Measurements from ENCODE around the gene HNRNPA1L2.
"Not testable (repeated sequence)": the region's sequence is repeated elsewhere in the genome, so short reads cannot be mapped to it uniquely, and the experiment has no call there.

HNRNPA1L2 gene

GRCh38 chr13:52617070-52618060 lies 24.9 kb upstream of the HNRNPA1L2 start:
- peak; percentile 48; the same call in 1 of the 2 replicates for TF ChIP-seq SPI1 (IDR thresholded peaks at IDR 0.05; ENCODE audit: borderline replicate concordance, low read depth)
- no peak for TF ChIP-seq CTCF (IDR thresholded peaks at IDR 0.05; ENCODE audit: insufficient read depth, low read length)
- TF ChIP-seq POLR2AphosphoS5 (IDR thresholded peaks at IDR 0.05; ENCODE audit: low read depth), result peak; percentile 68; the same call in 1 of the 2 replicates
- TF ChIP-seq GABPA (IDR thresholded peaks at IDR 0.05; ENCODE audit: low read depth), result peak; percentile 99
- TF ChIP-seq REST (IDR thresholded peaks at IDR 0.05; ENCODE audit: insufficient replicate concordance, low read depth), result peak; percentile 60
- H3K27me3 ChIP-seq (ENCODE audit: insufficient read depth, poor library complexity, severe bottlenecking), result no peaks in the 10 kb centered on the region
- H3K4me3 ChIP-seq (replicated peaks; ENCODE audit: insufficient read depth, low read length), result peak overlapping the region; percentile 88
- peak; percentile 69 to 94 for DNase-seq (ENCODE audit: low read depth in 1 of 2, low spot score in 1 of 2)
- H3K27ac ChIP-seq (replicated peaks), result peak overlapping the region; percentile 73

- not testable (repeated sequence) for H3K27ac ChIP-seq (replicated peaks); H3K4me3 ChIP-seq (replicated peaks; ENCODE audit: insufficient read depth, low read length); DNase-seq (ENCODE audit: low read depth in 1 of 2, low spot score in 1 of 2); H3K27me3 ChIP-seq (ENCODE audit: insufficient read depth, poor library complexity, severe bottlenecking)
Observed at GRCh38 chr13:52631083-52631690, 11.0 kb upstream of the HNRNPA1L2 start.

GRCh38 chr13:52638666-52639328 lies 3.4 kb upstream of the HNRNPA1L2 start:
- Histone ChIP-seq H3K27me3 (ENCODE audit: insufficient read depth, poor library complexity, severe bottlenecking) (no peaks in the 10 kb centered on the region), H3K27ac (replicated peaks) (no peak overlapping the region; the same call in 1 of the 2 replicates), H3K4me3 (replicated peaks; ENCODE audit: insufficient read depth, low read length) (no peak overlapping the region)
- TF ChIP-seq POLR2AphosphoS5 (IDR thresholded peaks at IDR 0.05; ENCODE audit: low read depth), result no peak
- no peak for TF ChIP-seq CTCF (IDR thresholded peaks at IDR 0.05; ENCODE audit: insufficient read depth, low read length)
- no peak for TF ChIP-seq REST (IDR thresholded peaks at IDR 0.05; ENCODE audit: insufficient replicate concordance, low read depth)
- TF ChIP-seq GABPA (IDR thresholded peaks at IDR 0.05; ENCODE audit: low read depth), result no peak
- TF ChIP-seq SPI1 (IDR thresholded peaks at IDR 0.05; ENCODE audit: borderline replicate concordance, low read depth), result peak; percentile 65; the same call in 1 of the 2 replicates
- peak in 1 of 2 experiments; percentile 11 for DNase-seq (ENCODE audit: low read depth in 1 of 2, low spot score in 1 of 2)

GRCh38 chr13:52644108-52644507 lies 1.9 kb downstream of the HNRNPA1L2 start:
- H3K27me3 ChIP-seq (ENCODE audit: insufficient read depth, poor library complexity, severe bottlenecking), result no peaks in the 10 kb centered on the region
- H3K4me3 ChIP-seq (replicated peaks; ENCODE audit: insufficient read depth, low read length), result no peak overlapping the region
- no peak overlapping the region for H3K27ac ChIP-seq (replicated peaks)
- DNase-seq (ENCODE audit: low read depth in 1 of 2, low spot score in 1 of 2), result no peak
- TF ChIP-seq POLR2AphosphoS5 (IDR thresholded peaks at IDR 0.05; ENCODE audit: low read depth), result no peak
- TF ChIP-seq GABPA (IDR thresholded peaks at IDR 0.05; ENCODE audit: low read depth), result no peak
- TF ChIP-seq SPI1 (IDR thresholded peaks at IDR 0.05; ENCODE audit: borderline replicate concordance, low read depth), result no peak
- TF ChIP-seq REST (IDR thresholded peaks at IDR 0.05; ENCODE audit: insufficient replicate concordance, low read depth), result no peak
- TF ChIP-seq CTCF (IDR thresholded peaks at IDR 0.05; ENCODE audit: insufficient read depth, low read length), result no peak
